ENCODE results near the gene DCUN1D1.

DNA sequence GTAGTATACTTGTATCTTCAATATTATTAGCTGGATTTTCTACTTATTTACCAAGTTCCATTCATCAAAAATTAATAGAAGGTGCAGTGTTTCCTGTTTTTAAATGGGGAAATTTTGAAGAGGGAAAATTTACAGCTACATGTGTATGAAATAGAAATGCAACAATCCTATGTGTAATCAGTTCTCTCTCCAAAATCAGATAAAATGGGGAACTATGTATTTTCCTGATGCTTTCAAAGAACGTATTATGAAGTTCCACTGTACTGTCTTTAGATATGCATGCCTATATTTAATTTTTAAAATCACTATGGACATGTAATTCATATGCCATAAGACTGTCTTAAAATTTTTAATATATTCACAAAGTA, 43.4 kb downstream of the DCUN1D1 start:
- TF ChIP-seq POLR2AphosphoS5 (IDR thresholded peaks at IDR 0.05; ENCODE audit: borderline replicate concordance, low read depth, low read length) = no peak
- TF ChIP-seq EZH2 (IDR thresholded peaks at IDR 0.05) = no peak
- no peak for TF ChIP-seq FOXP2 (optimal IDR thresholded peaks at IDR 0.05; ENCODE audit: control extremely low read depth, extremely low read length, insufficient read depth)
